Measurements from ENCODE around the gene ENPP3.

- TF ChIP-seq EZH2phosphoT487 (IDR thresholded peaks at IDR 0.05; ENCODE audit: borderline replicate concordance, low read depth, low read length) (no peak), CTCF (conservative IDR thresholded peaks at IDR 0.05; ENCODE audit: low read length) (no peak)
These were observed 87.0 kb downstream of the ENPP3 start for GRCh38 chr6:131724114-131724513.

Data from OCI-LY7 (cell line).